MCF 10A (cell line): Measurements from ENCODE around the gene RBM20. TPM values are rescaled to one million over a fixed set of nuclear protein-coding genes. Genes with fewer than 3 reads are reported as not detected.
"Not testable (repeated sequence)": the region's sequence is repeated elsewhere in the genome, so short reads cannot be mapped to it uniquely, and the experiment has no call there.

Experiments used
- BruUV-seq: library from RNA; stranded (reverse); fragments of 400-500 nt; replicated peaks from 2 replicates; lab custom pipeline; 2021; lab: Mats Ljungman, UMichigan
- CTCF ChIA-PET: fragments of 300-600 bp; sonication (Branson Sonifier 250); formaldehyde crosslinking; extraction: SDS; loops from one replicate; lab custom pipeline; 2021; ENCODE audit warnings: antibody characterized with exemption, inconsistent platforms; lab: Yijun Ruan, JAX
- POLR2A ChIA-PET: fragments of 300-600, 350-650 bp; sonication (Branson Sonifier 250); formaldehyde crosslinking; extraction: SDS; loops from one replicate; lab custom pipeline; 2020; ENCODE audit warnings: antibody characterized with exemption, inconsistent platforms; lab: Yijun Ruan, JAX
- DNase-seq: peaks from one replicate; pipeline ENCODE4 v3.0.0-alpha.2; 2018; ENCODE audit not compliant: unreplicated experiment
- H3K27ac Mint-ChIP-seq: one replicate; pipeline ENCODE4 v1.8.0; 2022; ENCODE audit warnings: mild to moderate bottlenecking, low read depth, mixed read lengths; ENCODE audit not compliant: unreplicated experiment
- H3K27me3 Mint-ChIP-seq: one replicate; pipeline ENCODE4 v1.8.0; 2022; ENCODE audit warnings: mixed read lengths; ENCODE audit not compliant: insufficient read depth, unreplicated experiment
- H3K36me3 Mint-ChIP-seq: one replicate; pipeline ENCODE4 v1.8.0; 2022; ENCODE audit warnings: mild to moderate bottlenecking, moderate library complexity, mixed read lengths; ENCODE audit not compliant: insufficient read depth, unreplicated experiment
- H3K4me1 Mint-ChIP-seq: one replicate; pipeline ENCODE4 v1.8.0; 2022; ENCODE audit warnings: mixed read lengths; ENCODE audit not compliant: insufficient read depth, unreplicated experiment
- H3K4me3 Mint-ChIP-seq: one replicate; pipeline ENCODE4 v1.8.0; 2022; ENCODE audit warnings: mild to moderate bottlenecking, moderate library complexity, mixed read lengths; ENCODE audit not compliant: unreplicated experiment
- H3K9me3 Mint-ChIP-seq: one replicate; pipeline ENCODE4 v1.8.0; 2022; ENCODE audit warnings: mixed read lengths; ENCODE audit not compliant: unreplicated experiment
- intact Hi-C: fragments of 100-400 bp; cut with micrococcal nuclease; formaldehyde crosslinking; loops from 2 replicates; pipeline ENCODE4 v1.14.1; 2022
- total RNA-seq: library from RNA; stranded (reverse); gene quantifications from 2 replicates; pipeline ENCODE4 v1.2.3, GENCODE V29; 2022
- TF ChIP-seq, protein P1 (sequence below): fragments of 200-600 bp; IDR thresholded peaks from one replicate; pipeline ENCODE4 v1.8.0; 2022; ENCODE audit warnings: antibody characterized with exemption, mild to moderate bottlenecking; ENCODE audit not compliant: unreplicated experiment

Gene RBM20
- total RNA-seq, 1 experiment from 2014 or later: not detected

DNA sequence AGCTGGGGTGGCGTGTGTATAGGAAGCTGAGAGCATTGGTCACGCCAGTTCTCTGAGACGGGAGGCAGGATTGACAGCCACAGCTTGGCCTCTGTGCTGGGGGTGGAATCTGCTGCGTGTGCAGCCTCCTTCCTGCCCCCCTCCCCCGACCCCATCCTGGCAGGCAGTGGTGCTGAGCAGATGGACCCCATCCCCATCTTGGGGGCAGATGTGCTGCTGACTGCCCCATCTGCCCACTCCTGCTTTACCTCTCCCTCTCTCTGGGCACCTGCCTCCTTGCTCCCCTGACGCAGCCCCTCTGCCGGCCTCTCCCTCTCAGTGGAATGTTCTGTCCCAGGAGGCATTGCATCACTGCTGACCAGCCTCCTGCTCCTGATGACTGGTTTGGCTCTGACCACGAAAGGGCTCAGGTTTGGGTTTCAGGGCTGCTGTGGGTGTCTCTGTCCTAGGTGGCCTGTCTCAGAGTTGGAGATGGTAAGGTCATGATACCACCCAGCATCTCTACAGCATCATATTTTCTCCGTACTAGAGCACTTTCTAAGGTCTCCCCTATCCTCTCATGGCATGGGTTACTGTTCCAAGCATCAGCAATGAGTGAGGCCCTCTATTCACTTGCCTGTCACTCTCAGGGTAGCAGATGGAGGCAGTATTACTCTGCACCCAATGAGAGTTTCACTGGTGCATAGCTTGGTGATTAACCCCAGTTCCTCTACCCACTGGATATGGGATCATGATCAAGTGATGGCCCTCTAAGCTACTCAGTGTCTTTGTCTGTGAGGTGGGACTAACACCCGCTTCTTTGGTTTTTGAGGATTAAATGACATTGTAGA, 81.9 kb downstream of the RBM20 start:
- Mint-ChIP-seq H3K4me1 (peaks cover 11% of the 10 kb centered on the region), H3K27me3 (no peaks in the 10 kb centered on the region), H3K4me3 (no peak overlapping the region), H3K9me3 (no peaks in the 10 kb centered on the region), H3K36me3 (no peaks in the 10 kb centered on the region), H3K27ac (no peak overlapping the region)
- CTCF ChIA-PET: interaction anchor here (0.6 to 1.2 kb wide), 3 partner anchors 14 to 873 kb away, joined by 3 to 5 read pairs (median 3); no protein-coding TSS in a partner anchor
- peak; percentile 63 for DNase-seq
- BruUV-seq: no TSS peak
- TF ChIP-seq, protein P1, sequence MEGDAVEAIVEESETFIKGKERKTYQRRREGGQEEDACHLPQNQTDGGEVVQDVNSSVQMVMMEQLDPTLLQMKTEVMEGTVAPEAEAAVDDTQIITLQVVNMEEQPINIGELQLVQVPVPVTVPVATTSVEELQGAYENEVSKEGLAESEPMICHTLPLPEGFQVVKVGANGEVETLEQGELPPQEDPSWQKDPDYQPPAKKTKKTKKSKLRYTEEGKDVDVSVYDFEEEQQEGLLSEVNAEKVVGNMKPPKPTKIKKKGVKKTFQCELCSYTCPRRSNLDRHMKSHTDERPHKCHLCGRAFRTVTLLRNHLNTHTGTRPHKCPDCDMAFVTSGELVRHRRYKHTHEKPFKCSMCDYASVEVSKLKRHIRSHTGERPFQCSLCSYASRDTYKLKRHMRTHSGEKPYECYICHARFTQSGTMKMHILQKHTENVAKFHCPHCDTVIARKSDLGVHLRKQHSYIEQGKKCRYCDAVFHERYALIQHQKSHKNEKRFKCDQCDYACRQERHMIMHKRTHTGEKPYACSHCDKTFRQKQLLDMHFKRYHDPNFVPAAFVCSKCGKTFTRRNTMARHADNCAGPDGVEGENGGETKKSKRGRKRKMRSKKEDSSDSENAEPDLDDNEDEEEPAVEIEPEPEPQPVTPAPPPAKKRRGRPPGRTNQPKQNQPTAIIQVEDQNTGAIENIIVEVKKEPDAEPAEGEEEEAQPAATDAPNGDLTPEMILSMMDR: no peak
- POLR2A ChIA-PET: no interaction called here
- intact Hi-C loops: no loop called here

- POLR2A ChIA-PET: interaction anchor here (0.7 kb wide), 1 partner anchor 134 kb away, joined by 3 read pairs; no protein-coding TSS in a partner anchor
- H3K27ac Mint-ChIP-seq, H3K9me3 Mint-ChIP-seq, H3K4me3 Mint-ChIP-seq, DNase-seq, intact Hi-C loops, BruUV-seq, H3K36me3 Mint-ChIP-seq, CTCF ChIA-PET: not testable (repeated sequence)
- H3K27me3 Mint-ChIP-seq: peaks cover 15% of the 10 kb centered on the region
- peaks cover 11% of the 10 kb centered on the region for H3K4me1 Mint-ChIP-seq
These were observed 83.6 kb downstream of the RBM20 start for GRCh38 chr10:110727785-110728184.

DNA sequence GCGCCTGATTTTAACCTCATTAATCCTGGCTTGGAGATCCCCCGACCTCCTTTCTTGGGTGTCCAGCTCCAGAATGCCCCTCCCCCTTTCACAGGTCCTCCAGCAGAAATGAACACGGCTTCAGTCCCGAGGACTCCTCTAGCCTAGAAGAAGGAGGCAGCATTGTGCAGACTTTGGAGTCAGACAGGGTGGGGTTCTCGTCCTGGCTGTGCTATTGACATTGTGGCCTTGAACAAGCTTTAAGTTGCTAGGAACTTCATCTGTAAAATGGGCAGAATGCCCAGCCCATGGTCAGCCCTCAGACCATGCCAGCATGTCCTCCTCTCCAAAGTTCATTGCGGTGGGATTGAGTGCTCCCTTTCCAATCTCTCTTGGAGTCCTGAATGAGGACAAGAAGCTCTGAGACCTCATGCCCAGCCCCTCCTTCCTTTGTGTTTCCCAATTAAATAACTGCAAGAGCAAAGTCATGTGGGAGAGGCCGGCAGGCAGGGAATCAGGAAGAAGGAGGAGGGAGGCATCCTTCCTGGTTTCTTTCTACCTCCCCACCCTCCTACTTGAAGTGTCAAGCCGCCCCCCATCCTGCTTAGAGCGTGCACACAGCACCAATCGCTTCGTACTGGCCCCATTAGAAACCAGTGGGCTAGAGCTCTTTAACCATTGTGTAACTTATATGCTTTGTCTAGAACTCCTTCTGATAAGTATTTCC, 86.4 kb downstream of the RBM20 start:
- TF ChIP-seq, protein P1: no peak
- no peaks in the 10 kb centered on the region for H3K9me3 Mint-ChIP-seq
- ChIA-PET POLR2A (interaction anchor here (0.6 to 0.9 kb wide), 2 partner anchors 122 to 532 kb away, joined by 3 read pairs; no protein-coding TSS in a partner anchor), CTCF (interaction anchor here (0.7 to 1.9 kb wide), 3 partner anchors 18 to 59 kb away, joined by 3 to 5 read pairs (median 4); no protein-coding TSS in a partner anchor)
- no TSS peak for BruUV-seq
- no peaks in the 10 kb centered on the region for H3K36me3 Mint-ChIP-seq
- no peak overlapping the region for H3K27ac Mint-ChIP-seq
- H3K4me3 Mint-ChIP-seq: no peak overlapping the region
- intact Hi-C loops: no loop called here
- H3K27me3 Mint-ChIP-seq: peaks cover 22% of the 10 kb centered on the region
- H3K4me1 Mint-ChIP-seq: peaks cover 21% of the 10 kb centered on the region
- no peak for DNase-seq

- Mint-ChIP-seq H3K4me3 (peak overlapping the region; percentile 55), H3K9me3 (no peaks in the 10 kb centered on the region), H3K36me3 (no peaks in the 10 kb centered on the region), H3K27me3 (peaks cover 22% of the 10 kb centered on the region), H3K27ac (no peak overlapping the region), H3K4me1 (peaks cover 12% of the 10 kb centered on the region)
- intact Hi-C loops: no loop called here
- CTCF ChIA-PET: interaction anchor here (0.6 to 1.5 kb wide), 6 partner anchors 15 to 1529 kb away, joined by 3 to 6 read pairs (median 4); no protein-coding TSS in a partner anchor
- DNase-seq: peak; percentile 25
- POLR2A ChIA-PET: interaction anchor here (0.5 to 1.4 kb wide), 9 partner anchors 57 to 429 kb away, joined by 3 to 4 read pairs (median 3); partner anchors contain the start of gene SMNDC1
- TF ChIP-seq, protein P1: no peak
- BruUV-seq: no TSS peak
These were observed 89.2 kb downstream of the RBM20 start for GRCh38 chr10:110733218-110733952.
